ENCODE measurements around the gene MYO5B.

GRCh38 chr18:50089702-50090101 lies 105.2 kb downstream of the MYO5B start:
- TF ChIP-seq POLR2A (IDR thresholded peaks at IDR 0.05) (no peak), CTCF (IDR thresholded peaks at IDR 0.05) (no peak)

Data from esophagus squamous epithelium (tissue), 4 donors.